HG03571 (cell line): ENCODE results near the gene UQCRC2.
"Not testable (repeated sequence)": the region's sequence is repeated elsewhere in the genome, so short reads cannot be mapped to it uniquely, and the experiment has no call there.

Experiments
- ATAC-seq: cut with Tn5 transposase; IDR thresholded peaks from one replicate; pipeline ENCODE4 v1.9.1; 2021; ENCODE audit not compliant: unreplicated experiment

Gene UQCRC2

DNA sequence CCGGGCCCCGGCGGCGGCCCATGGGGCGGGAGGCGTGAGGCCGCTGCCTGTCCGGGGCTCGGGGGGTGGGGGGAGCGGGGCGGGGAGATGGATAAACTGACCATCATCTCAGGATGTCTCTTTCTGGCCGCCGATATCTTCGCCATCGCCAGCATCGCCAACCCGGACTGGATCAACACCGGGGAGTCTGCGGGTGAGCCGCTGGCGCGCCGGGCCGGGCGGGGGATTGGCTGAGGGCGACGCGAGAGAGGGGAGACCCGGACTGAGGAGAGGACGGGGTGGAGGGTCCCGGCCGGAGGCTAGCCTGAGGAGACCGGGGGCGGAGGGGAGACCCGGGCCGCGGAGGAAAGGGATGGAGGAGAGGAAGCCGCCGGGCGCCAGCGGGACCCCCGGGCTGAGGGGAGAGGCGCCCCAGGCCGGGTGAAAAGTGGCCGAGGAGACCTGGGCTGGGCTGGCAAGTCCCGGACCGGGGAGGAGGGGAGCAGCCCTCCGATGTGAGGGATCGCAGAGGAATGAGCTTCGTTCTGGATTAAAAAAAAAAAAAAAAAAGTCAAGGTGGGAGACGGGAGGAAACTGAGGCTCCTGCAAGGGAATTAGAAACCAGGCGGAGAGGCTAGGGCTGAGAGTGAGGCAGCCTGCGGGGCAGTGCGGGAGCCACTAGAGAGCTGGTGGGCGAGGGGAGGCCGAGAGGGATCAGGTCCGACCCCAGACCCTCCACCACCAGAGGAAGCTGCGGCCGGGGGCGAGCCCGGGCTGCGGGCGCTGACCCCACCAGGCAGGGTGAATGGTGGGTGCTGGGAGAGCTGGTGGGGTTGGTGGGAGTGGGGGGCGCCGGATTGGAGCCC lies 55.3 kb downstream of the UQCRC2 start:
- ATAC-seq, result no peak

DNA sequence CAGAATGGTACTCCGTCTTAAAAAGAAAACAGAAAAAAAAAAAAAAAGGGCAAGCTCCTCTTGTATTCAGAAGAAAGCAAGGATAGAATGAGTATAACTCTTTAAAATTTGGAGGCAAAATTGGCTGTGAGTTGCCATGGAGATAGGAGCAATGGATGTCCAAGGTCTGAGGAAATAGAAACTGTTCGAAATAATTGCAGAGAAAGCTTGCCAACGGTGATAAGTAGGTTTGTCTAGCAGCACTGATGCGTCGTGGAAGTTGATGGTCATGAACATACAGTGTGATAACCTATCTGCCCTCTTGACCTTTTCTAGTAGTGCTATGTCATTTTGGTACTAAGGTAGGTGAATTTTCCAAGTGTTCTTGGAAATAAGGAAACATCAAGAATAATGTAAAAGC lies 57.7 kb downstream of the UQCRC2 start:
- ATAC-seq, result no peak

DNA sequence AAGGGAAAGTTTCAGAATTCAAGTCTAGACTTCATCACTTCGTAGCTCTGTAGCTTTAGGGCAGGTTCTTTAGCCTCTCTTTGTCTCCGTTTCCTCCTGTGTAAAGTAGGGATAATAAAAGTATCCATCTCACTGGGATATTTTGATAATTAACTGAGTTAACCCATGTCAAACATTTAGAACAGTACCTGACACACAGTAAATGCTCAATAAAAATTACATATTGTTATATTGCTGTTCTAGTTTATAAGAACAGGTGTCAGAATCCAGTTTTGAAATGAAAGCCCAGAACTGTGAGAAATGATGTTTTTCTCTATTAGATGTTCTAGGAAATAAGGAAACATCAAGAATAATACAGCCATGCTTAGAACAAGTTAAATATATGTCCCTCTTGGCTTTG lies 59.1 kb downstream of the UQCRC2 start:
- ATAC-seq, result no peak

DNA sequence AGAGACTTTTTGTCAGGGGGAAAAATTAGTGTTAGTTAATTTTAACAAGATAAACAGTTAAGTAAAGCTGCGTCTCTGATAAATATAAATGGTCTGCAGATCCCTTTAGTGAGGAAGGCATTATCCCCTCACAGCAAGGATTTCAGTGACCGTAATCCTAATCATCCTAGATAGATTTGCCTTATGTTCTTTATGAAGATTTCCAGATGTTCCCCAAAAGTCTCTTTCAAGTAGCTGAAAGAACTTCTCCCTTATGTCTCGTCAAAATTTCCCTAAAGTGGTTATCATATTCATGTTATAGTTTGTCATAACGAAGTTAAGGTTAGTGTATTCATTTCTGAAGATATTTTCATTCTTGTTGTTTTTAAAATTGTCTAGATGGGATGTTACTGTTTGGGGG lies 60.3 kb downstream of the UQCRC2 start:
- no peak for ATAC-seq

DNA sequence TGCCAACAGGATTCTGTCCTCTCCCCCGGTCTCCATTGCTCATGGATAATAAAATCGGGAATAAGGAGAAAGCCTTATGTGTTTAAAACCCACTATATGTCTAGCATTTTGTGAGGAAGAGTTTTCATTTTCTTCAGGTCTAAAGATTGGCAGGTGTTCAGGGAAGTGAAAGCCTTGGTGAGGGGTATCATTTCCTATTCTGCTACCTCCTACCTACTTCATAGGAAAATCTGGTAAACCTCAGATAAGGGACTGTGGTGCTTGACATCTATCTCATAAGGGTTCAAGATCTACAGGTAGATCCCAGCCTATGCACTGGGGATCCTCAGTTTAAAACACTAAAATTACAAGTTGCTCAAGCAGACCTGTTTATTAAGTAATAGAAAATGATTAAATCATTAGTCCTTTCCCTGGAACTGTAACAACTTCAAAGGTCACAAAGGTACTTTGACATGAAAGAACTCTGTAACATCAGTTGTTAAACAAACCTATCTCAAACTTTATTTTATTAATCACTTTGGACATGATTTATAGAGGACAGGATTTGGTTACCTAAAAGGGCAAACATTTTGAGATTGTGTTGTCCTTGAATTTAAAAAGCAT lies 61.2 kb downstream of the UQCRC2 start:
- ATAC-seq, result no peak

DNA sequence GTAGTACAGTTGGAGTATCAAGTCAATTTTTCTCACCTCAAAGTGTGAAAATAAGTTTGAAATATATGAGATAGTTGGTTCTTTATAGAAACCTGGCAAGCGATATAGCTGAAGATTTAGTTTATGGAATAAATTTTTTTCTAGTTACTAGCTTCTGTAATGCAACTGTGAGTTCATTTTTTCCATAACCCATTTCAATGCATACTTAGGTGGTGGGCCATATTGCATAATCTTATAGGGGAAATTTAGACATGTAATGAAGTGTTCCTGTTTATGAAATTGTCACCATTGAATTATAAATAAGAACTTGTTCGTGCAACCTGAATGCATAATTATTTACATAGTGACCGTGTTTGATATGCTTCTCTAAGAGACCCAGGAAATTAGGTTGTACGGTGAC lies 63.8 kb downstream of the UQCRC2 start:
- ATAC-seq, result no peak

DNA sequence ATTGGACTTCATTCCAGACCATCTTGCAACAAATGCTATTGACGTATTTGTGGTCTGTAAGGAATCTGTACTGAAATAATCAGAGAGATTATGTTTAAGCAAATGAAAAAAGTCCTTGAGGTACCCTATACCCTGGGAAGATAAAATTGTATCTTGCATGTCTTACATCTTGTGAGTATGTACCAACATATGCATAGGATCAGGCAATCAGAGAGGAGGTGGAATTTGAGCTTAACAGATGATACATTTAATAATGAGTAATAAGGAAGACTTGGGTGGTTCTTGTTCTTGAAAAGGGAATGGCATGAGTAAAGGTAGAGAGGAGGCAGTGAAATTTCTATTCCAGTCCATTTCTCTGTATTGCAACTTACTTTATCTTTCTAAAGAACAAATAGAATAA lies 65.4 kb downstream of the UQCRC2 start:
- ATAC-seq, result no peak

DNA sequence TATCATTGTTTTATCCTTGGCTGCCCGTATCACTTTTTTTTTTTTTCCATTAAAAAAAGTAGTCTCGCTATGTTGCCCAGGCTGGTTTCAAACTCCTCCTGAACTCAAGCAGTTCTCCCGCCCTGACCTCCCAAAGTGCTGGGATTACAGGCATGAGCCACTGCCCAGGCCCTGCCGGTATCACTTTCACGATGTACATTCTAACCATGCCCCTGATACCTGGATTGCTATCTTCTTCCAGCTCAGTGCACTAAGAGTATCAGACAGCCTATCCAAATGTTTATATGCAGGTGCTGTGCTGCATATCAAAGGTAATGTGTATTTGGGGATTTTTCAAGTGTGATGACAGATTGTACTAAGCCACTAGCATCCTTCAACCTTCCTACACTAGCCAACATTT lies 69.0 kb downstream of the UQCRC2 start:
- ATAC-seq, result no peak

DNA sequence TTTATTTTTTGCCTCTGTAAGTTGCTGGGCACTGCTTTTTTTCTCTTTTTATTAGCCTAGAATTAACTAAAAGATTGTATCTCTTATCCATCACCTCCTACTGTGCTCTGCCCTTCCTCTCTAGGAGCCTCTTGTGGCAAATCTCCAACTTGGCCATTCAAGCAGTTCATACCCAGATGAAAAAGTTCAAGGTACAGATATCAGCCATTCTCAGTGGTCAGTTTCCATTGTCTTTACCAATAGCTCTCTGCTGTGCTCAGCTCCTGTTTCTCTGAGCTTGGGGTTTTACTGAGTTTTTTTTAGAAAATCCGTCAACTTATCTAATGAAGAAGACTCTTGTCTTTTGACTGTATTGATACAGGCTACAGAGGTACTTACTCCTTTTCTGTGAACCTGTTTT lies 70.3 kb downstream of the UQCRC2 start:
- ATAC-seq, result no peak

DNA sequence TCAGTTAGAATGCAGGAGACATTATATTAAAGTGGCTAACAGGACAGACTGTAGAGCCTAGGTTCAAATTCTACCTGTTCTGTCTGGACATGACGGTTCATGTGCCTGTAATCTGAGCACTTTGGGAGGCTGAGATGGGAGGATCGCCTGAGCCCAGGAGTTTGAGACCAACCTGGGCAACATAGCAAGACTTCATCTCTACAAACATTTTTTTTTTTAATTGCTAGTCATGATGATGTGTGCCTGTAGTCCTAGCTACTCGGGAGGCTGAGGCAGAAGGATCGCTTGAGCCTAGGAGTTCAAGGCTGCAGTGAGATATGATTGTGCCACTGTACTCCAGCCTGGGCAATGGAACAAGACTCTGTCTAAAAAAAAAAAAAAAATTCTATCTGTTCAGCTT lies 71.6 kb downstream of the UQCRC2 start:
- ATAC-seq, result not testable (repeated sequence)

DNA sequence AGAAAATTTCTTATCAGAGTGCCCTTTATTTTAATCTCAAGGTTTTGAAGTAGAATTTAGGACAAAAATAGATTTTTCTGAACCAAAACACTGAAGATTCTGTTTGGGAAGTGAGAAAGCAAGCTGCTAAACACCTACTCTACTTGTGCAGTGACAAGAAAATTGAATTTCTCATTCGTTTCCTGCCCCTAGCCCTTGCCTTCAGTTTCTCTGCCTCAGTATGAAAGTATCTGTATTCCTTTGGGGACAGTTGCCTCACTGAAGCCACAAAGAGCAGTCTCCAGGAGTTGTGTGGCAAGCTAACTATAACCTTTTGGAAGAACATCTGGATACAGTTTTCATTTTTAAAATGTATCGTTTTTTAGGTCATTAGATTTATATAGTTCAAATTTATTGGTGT lies 74.5 kb downstream of the UQCRC2 start:
- no peak for ATAC-seq

DNA sequence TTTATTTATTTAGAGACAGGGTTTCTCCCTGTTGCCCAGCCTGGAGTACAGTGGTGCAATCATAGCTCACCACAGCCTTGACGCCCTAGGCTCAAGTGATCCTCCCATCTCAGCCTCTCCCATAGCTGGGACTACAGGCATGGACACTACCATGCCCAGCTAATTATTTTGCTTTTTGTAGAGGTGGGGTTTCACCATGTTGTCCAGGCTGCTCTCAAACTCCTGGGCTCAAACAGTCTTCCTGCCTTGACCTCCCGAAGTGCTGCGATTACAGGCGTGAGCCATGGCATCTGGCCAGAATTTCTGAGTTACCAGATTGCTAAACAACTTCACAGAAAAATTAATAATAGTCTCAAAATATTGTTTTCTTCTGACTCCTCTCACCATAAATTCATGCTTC lies 76.5 kb downstream of the UQCRC2 start:
- ATAC-seq, result no peak

DNA sequence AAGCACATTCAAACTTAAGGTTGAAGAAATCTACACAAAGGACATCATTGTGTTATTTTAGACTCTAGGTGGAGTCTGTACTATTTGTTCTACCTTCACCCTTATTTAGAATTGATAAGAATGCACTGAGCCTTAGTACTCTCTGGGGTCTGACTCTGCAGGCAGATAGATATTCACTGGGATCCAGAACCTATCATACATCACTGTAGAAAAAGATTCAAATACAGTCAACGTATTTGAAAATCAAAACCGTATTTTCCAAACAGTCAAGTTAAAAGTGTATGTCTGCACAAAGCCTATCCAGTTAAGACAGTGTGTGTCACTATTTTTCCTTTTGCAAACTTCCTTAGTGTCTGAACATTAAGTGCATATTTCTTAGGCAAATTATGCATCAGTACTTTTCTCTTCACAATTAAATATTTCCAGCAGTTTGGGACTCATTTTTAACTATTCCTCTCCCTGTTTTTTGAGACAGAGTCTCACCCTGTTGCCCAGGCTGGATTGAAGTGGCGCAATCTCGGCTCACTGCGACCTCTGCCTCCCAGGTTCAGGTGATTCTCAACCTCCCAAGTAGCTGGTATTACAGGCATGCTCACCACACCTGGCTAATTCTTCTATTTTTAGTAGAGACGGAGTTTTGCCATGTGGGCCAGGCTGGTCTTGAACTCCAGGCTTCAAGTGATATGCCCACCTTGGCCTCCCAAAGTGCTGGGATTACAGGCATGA lies 77.1 kb downstream of the UQCRC2 start:
- ATAC-seq, result no peak

DNA sequence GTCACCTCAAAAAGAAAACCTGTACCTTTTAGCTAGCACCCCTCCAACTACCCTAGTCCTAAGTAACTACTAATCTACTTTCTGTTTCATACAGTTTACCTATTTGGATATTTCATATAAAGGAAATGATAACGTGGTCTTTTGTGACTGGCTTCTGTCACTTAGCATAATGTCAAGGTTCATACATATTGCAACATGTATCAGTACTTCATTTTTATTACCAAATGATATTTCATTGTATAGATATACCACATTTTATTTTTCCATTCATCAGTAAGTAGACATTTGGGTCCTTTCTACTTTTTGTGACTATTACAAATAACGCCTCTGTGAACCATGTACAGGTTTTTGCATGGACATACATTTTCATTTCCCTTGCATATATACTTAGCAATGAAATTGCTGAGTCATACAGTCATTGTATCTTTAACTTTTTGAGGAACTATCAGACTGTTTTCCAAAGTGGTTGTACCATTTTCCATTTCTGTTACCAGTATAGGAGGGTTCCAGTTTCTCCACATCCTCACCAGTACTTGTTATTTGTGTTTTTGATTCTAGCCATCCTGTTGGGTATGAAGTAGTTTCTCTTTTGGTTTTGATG lies 78.4 kb downstream of the UQCRC2 start:
- ATAC-seq, result no peak
